GM21423 (cell line): Measurements from ENCODE around the gene WDR27.
"Not testable (repeated sequence)": the region's sequence is repeated elsewhere in the genome, so short reads cannot be mapped to it uniquely, and the experiment has no call there.

ENCODE experiments used
- ATAC-seq: cut with Tn5 transposase; IDR thresholded peaks from one replicate; pipeline ENCODE4 v1.9.1; 2021; ENCODE audit warnings: mild to moderate bottlenecking, moderate library complexity; ENCODE audit not compliant: unreplicated experiment

The WDR27 gene

GRCh38 chr6:169618526-169619490, 83.0 kb downstream of the WDR27 start:
- no peak for ATAC-seq

DNA sequence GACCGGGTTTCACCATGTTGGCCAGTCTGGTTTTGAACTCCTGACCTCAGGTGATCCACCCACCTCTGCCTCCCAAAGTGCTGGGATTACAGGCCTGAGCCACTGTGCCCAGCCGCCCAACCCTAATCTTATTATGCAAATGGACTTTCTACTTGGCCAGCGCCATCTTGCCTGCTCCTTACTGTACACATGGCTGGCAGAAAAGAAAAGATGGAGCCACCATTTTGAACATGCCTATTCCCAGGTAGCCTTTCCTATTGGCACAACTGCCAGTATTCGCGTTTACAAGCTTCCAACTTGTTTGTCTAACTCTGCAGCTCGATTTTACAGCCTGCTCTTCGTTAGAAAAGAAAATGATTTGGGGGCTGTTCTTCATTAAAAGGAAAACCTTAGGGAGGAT, 84.3 kb downstream of the WDR27 start:
- ATAC-seq: no peak

GRCh38 chr6:169608609-169609008, 93.2 kb downstream of the WDR27 start:
- not testable (repeated sequence) for ATAC-seq

DNA sequence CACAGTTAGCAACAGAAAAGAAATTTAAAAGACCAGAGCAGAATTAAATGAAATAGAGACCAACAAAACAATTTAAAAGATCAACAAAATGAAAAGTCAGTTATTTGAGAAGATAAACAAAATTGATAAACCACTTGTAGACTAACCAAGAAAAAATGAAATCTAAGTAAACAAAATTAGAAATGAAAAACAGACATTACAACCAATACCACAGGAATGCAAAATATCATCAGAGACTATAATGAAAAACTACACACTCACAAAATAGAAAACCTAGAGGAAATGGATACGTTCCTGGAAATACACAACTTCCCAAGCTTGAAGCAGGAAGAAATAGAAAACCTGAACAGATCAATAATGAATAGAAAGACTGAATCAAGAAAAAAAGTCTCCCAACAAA, 97.8 kb downstream of the WDR27 start:
- ATAC-seq: no peak

DNA sequence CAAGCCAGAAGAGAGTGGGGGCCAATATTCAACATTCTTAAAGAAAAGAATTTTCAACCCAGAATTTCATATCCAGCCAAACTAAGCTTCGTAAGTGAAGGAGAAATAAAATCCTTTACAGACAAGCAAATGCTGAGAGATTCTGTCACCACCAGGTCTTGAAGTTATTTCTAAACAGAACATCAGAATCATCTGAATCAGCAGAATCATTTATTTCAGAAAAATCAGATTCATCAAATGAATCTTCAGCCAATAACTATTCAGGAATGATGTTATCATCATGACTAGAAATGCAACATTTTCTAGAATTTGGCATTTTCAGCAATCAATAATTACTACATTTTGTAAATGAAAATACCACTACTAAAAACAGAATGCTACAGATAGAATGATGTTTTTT, 100.7 kb downstream of the WDR27 start:
- ATAC-seq: not testable (repeated sequence)

- no peak for ATAC-seq
Observed at GRCh38 chr6:169592558-169592957, 109.3 kb downstream of the WDR27 start.

GRCh38 chr6:169591616-169592015, 110.2 kb downstream of the WDR27 start:
- ATAC-seq: no peak

- ATAC-seq: no peak
Observed at GRCh38 chr6:169590376-169590939, 111.4 kb downstream of the WDR27 start.

DNA sequence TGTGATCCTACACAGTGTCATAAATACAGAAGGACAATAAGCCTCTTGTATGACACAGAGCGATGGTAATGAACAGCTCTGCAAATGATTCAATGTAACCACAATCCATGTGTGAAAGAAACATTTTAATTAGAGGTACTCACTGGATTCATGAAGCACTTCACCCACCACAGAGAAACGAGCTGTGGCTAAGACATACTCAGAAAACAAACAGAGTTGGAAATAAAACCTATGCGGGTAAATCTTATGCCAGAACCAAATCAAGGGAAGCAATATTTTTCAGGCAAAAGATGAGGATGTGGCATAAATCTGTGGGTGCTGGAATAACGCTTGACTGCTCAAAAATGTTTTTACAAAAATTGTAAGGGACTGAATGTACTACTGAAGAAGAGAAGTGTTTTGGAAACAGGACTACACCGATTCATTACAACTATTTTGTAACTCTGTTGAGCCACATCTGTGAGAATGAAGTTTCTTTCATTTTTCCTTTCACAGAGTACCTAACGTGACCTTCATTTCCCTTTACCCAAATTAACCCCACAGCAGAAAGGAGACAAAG, 112.1 kb downstream of the WDR27 start:
- ATAC-seq: peak; percentile 74

DNA sequence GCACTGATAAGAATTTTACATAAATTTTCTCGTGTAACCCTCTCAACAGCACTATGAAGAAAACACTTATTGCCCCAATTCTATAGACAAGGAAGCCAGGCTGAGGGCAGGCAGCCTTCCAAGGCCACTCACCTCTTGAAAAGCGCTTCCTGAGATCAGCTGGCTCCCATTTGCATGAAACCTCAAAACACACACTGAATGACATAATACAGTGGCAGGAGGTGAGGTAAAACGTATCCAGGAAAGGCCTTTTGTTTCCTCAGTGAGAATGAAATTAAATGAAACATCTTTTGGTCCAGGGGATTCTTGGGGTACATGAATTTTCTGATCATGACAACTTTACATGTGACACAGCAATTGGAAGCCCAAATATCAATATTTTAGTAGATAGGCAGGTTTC, 112.5 kb downstream of the WDR27 start:
- peak; percentile 81 for ATAC-seq

- no peak for ATAC-seq
Observed at GRCh38 chr6:169587975-169588374, 113.9 kb downstream of the WDR27 start.

GRCh38 chr6:169583886-169584541, 117.8 kb downstream of the WDR27 start:
- ATAC-seq: peak; percentile 84

GRCh38 chr6:169579407-169580111, 122.3 kb downstream of the WDR27 start:
- ATAC-seq: no peak

GRCh38 chr6:169577974-169578373, 123.9 kb downstream of the WDR27 start:
- ATAC-seq: no peak

- ATAC-seq: no peak
Observed at GRCh38 chr6:169577236-169577635, 124.6 kb downstream of the WDR27 start.

- ATAC-seq: no peak
Observed at GRCh38 chr6:169575821-169576220, 126.0 kb downstream of the WDR27 start.

DNA sequence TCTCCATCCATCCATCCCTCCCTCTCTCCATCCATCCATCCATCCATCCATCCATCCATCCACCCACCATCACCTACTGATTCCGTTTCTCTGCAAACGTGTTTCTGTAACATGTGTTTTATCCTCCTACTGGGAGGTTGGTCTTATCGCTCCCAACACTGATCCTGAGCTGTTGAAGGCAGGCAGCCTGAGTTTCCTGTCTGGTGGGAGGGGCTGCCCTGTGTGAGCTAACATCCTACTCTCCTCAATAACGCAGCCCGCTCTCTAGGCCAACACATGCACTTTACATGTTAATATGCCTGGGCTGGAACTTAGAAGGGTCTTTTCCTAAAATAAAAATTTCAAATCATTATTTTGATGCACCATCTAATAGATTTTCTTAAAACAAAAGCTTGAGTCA, 126.5 kb downstream of the WDR27 start:
- ATAC-seq: no peak

DNA sequence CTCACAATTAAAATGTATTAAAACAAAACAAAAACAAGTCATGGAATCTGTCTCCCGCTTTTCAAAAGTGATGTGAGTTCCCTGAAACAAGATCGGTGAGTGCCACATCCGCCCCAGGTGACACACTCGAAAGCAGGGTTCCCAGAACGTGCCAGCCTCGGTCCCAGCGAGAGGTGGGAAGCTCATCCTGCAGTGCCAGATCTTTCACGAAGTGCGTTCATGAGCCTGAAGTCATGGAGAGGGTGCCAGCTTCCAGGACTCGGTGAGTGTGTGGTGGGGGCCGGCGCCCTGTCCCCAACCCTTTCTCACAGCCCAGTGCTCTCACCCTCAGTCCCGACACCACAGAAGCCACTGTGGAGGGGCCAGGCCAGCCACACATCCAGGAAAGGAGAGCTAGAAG, 127.4 kb downstream of the WDR27 start:
- no peak for ATAC-seq

DNA sequence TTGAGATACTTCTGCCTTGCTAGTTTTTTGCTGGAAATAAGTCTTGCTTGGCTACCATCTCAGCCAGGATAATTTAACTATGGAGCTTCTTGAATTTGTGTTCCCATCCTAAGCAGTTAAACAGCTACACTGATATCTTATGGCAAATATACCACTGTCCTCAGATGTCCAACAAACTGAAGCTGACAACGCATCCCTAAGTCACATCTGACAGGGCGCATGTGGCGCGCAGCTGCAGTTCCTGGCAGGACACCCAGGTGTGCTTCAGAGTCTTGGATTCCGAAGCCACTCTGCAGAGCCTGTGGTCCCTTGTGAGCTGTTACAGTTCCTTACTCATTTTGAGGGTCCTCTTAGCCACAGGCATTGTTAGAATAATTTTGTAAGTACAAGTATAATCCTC, 127.9 kb downstream of the WDR27 start:
- no peak for ATAC-seq

DNA sequence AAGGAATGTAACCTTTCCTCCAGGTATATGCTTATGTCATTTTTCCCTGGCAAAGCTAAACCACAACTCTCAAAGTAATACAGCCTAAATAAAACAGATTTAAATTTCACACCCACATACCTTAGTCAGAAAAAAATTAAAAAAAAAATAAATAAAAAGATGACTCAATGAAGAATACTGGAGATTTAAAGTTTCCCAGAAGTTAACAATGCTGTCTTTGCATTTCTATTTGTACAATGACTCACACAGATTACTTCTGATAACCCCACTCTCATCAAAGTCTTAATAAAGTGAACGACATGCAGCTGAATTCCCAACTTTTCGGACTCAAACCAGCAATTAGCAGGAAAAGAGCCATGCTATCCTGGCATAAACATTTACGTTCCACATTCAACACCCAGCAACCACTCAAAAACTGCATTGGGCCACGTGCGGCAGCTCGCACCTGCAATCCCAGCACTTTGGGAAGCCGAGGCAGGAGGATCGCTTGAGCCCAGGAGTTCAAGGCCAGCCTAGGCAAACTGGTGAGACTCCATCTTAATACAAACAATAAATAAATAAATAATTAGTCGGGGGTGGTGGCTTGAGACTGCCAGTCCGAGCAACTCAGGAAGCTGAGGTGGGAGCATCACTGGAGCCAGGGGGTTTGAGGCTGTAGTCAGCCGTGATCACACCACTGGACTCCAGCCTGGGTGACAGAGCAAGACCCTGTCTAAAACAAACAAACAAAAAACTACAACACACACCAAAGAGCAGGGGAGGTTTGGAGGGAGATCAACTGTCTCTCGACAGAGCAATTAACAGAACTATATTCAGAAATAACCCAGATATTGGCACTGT, 130.5 kb downstream of the WDR27 start:
- ATAC-seq: no peak
